GM18858 (cell line): ENCODE measurements around the gene EEA1.

ENCODE experiments used
- ATAC-seq: cut with Tn5 transposase; IDR thresholded peaks from one replicate; pipeline ENCODE4 v1.9.1; 2021; ENCODE audit not compliant: unreplicated experiment

The EEA1 gene

GRCh38 chr12:92890601-92891106 lies 38.4 kb downstream of the EEA1 start:
- ATAC-seq, result no peak

GRCh38 chr12:92886131-92886530 lies 43.0 kb downstream of the EEA1 start:
- no peak for ATAC-seq

DNA sequence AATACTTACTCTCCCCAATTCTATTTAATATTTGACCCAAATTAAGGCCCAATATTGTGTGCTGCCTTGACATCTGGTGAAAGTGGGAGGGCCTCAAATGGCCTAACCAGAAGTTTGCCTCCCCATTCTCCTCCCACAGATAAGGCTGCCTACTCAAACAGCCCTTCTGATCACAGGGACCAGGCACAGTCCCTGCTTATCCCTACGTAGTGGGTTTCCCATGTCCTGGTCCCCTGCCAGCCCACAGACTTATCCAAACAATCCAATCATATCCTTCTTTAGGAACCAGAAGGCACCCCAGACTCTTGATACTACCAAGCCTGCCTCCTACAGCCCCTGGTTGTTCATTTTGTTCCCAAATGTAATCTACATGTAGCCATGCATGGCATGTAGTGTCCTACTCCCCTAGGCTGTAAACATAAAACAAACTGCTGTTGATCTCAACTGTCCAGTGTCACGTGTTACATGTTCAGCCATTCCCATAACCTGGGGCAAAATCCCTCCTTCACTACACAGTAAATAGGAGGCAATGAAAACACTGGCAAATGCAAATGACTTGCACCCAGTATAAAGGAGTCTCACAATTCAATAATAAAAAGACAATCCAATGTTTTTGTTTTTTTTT lies 49.3 kb downstream of the EEA1 start:
- ATAC-seq, result no peak

DNA sequence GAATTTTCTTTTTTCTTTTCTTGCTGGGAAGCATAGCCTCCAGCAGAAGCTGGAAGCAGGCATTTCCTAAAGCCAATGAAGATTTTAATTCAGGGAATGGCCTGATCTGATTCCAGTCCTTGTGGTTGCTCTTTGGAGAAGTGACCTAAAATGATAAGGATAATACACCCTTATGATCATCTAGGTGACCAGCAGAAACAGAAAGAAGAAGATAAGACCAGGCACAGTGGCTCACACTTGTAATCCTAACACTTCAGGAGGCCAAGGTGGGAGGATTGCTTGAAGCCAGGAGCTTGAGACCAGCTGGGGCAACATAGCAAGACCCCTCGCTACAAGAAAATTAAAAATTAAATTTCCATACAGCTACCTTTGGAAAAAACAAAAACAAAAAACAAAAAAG lies 51.2 kb downstream of the EEA1 start:
- no peak for ATAC-seq

- ATAC-seq, result no peak
Observed at GRCh38 chr12:92876496-92876895, 52.6 kb downstream of the EEA1 start.

- ATAC-seq, result no peak
Observed at GRCh38 chr12:92871116-92871515, 58.0 kb downstream of the EEA1 start.

GRCh38 chr12:92866418-92866817 lies 62.7 kb downstream of the EEA1 start:
- no peak for ATAC-seq

- no peak for ATAC-seq
Observed at GRCh38 chr12:92863251-92863650, 65.8 kb downstream of the EEA1 start.

DNA sequence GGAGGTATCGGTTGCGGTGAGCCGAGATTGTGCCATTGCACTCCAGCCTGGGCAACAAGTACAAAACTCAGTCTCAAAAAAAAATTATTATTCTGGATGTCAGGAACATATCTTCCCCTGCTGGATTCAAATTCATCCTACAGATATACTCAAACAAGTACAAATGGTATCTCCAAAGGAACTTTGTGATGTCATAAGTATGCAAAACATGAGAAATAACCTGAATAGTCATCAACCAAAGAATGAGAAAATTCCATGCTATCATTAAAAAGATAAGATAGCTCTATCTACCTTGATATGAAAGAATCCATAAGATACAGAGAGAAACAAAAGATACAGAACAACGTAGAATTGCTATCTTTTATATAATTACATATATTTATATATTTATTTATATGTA lies 67.7 kb downstream of the EEA1 start:
- no peak for ATAC-seq

DNA sequence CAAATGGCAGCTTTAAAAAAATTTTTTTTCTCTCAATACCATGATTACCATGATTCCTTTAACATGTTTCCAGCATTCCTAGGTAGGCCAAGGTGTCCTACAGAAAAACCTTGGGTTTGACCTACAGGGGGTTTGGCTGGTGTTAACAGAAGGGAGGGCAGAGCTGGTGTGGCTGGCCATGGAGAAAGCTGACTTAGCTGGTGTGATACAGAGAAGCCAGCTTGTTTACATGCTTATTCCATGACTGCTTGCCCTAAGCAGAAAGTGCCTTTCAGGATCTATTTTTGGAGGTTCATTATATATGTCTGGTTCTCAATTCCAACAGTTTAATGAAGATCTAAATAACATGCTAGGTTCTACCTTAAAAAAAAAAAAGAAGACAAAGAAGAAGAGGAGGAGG lies 68.6 kb downstream of the EEA1 start:
- ATAC-seq, result no peak

GRCh38 chr12:92859650-92860386 lies 69.3 kb downstream of the EEA1 start:
- no peak for ATAC-seq

DNA sequence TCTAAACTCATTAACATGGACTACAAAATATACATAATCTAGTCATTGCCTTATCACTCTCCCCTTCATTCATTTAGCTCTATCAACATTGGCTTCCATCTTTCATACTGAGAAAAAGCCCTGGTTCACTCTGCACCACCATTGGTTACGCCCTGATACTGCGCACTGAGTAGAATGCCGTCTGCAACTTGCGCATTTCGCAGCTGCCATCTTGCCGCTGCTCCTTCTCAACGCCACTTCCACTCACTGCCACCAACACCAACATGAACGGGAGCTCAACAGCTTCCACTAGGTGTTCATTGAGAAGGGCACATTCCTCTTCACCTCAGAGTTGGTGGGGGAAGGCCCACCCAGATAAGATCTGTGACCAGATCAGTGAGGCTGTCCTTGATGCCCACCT lies 71.3 kb downstream of the EEA1 start:
- ATAC-seq, result no peak

GRCh38 chr12:92854344-92854743 lies 74.8 kb downstream of the EEA1 start:
- no peak for ATAC-seq

DNA sequence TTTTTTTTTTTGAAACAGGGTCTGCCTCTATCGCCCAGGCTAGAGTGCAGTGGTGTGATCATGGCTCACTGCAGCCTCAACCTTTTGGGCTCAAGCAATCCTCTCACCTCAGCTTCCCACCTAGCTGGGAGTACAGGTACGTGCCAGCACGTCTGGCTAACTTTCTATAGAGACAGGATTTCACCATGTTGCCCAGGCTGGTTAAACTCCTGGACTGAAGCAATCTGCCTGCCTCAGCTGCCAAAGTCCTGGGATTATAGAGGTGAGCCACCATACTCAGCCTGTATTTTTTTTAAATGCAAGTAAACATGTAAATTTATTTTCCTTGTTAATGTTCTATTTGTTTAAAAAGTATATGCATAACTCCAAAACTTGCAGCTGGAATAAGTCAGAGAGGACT lies 80.4 kb downstream of the EEA1 start:
- ATAC-seq, result no peak

GRCh38 chr12:92847368-92847767 lies 81.7 kb downstream of the EEA1 start:
- no peak for ATAC-seq

DNA sequence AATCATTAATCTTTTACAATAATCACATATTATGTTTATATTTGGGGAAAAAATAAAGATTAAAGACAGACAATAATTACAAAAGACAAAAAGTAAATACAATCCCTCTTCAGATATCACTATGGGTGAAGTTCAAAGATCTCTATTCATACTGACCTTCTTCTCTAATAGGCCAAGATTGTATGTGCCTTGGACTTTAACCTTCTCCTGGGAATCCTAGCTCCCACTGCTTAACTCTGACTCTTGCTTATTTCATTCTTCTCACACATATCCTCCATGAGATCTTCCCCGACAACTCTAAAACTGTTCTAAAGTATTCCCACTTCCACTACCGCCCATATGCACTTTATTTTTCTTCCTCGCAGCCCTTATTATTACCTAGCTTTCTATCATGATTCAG lies 83.8 kb downstream of the EEA1 start:
- ATAC-seq, result no peak

GRCh38 chr12:92844151-92844763 lies 84.8 kb downstream of the EEA1 start:
- no peak for ATAC-seq

- no peak for ATAC-seq
Observed at GRCh38 chr12:92829686-92830282, 99.3 kb downstream of the EEA1 start.

GRCh38 chr12:92828565-92828964 lies 100.5 kb downstream of the EEA1 start:
- no peak for ATAC-seq

GRCh38 chr12:92827836-92828431 lies 101.2 kb downstream of the EEA1 start:
- no peak for ATAC-seq

DNA sequence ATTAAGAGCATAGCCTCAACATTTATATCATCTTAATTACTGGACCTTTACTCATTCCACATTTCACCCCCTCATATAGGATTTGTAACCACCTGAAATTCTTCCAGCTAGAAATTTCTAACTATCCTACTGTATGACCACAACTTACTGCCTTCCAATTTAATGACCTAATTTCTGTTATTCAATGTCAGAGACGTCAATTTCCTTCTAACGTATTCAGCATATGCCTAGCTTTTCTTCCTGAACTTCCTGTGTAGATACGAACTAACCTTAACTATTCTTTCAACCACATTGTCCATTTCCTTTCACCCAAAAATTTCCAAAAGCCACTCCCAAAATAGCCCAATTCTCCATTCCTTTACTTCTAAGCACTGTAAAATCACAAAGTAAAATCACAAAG lies 108.0 kb downstream of the EEA1 start:
- no peak for ATAC-seq
